IMR-90 (cell line): ENCODE data around the gene NEK11. TPM values are rescaled to one million over a fixed set of nuclear protein-coding genes. Genes with fewer than 3 reads are reported as not detected.

Experiments
- ATAC-seq: fragments of 200-7000 bp; cut with Tn5 transposase; 2 replicates; pipeline ENCODE4 v1.9.1; 2020; ENCODE audit warnings: low read depth, mild to moderate bottlenecking, moderate library complexity
- BruUV-seq: library from RNA; stranded (reverse); fragments of 400-500 nt; replicated peaks from 2 replicates; lab custom pipeline; 2021; lab: Mats Ljungman, UMichigan
- CTCF ChIA-PET: fragments of 300-600 bp; formaldehyde crosslinking; extraction: SDS; loops from one replicate; lab custom pipeline; 2021; ENCODE audit warnings: antibody characterized with exemption; lab: Yijun Ruan, JAX
- POLR2A ChIA-PET: fragments of 300-600 bp; sonication (Branson Sonifier 250); formaldehyde crosslinking; loops from one replicate; lab custom pipeline; 2022; ENCODE audit warnings: antibody characterized with exemption; ENCODE audit not compliant: unreplicated experiment; lab: Charles Lee
- DNase-seq: peaks from one replicate; pipeline ENCODE4 v3.0.0; 2013
- H2AFZ ChIP-seq: replicated peaks from 2 replicates; pipeline ENCODE3; 2013; ENCODE audit warnings: low read length, mild to moderate bottlenecking; ENCODE audit not compliant: poor library complexity
- H2AK5ac ChIP-seq: 2 replicates; pipeline ENCODE4 v1.6.1; 2013; ENCODE audit warnings: low read depth, low read length, inconsistent platforms
- H2AK9ac ChIP-seq: replicated peaks from 2 replicates; pipeline ENCODE3; 2013; ENCODE audit warnings: mild to moderate bottlenecking, low read depth, low read length, moderate library complexity; ENCODE audit not compliant: poor library complexity
- H2BK120ac ChIP-seq: 2 replicates; pipeline ENCODE4 v1.6.1; 2013; ENCODE audit warnings: low read depth, low read length, inconsistent platforms
- H2BK15ac ChIP-seq: 3 replicates; pipeline ENCODE4 v1.6.1; 2013; ENCODE audit warnings: low read depth, low read length, inconsistent platforms
- H2BK20ac ChIP-seq: 2 replicates; pipeline ENCODE4 v1.6.1; 2013; ENCODE audit warnings: low read depth, mild to moderate bottlenecking, inconsistent platforms, low read length, moderate library complexity
- H2BK5ac ChIP-seq: 2 replicates; pipeline ENCODE4 v1.6.1; 2013; ENCODE audit warnings: mild to moderate bottlenecking, low read depth, low read length, inconsistent platforms; ENCODE audit not compliant: poor library complexity, severe bottlenecking
- H3K14ac ChIP-seq: replicated peaks from 2 replicates; pipeline ENCODE4 v1.6.1; 2013; ENCODE audit warnings: low read depth, low read length, inconsistent platforms
- H3K18ac ChIP-seq: 2 replicates; pipeline ENCODE4 v1.6.1; 2013; ENCODE audit warnings: low read depth, low read length, control low read depth
- H3K23ac ChIP-seq: 2 replicates; pipeline ENCODE4 v1.6.1; 2013; ENCODE audit warnings: low read depth, low read length, inconsistent platforms
- H3K27ac ChIP-seq: 2 replicates; pipeline ENCODE4 v1.5.1; 2013; ENCODE audit warnings: mild to moderate bottlenecking, control low read depth, low read length; ENCODE audit not compliant: insufficient read depth
- H3K27me3 ChIP-seq: 2 replicates; pipeline ENCODE4 v1.6.1; 2013; ENCODE audit warnings: low read length; ENCODE audit not compliant: control insufficient read depth, insufficient read depth
- H3K36me3 ChIP-seq: 2 replicates; pipeline ENCODE4 v1.6.1; 2013; ENCODE audit warnings: low read length, mixed read lengths; ENCODE audit not compliant: control insufficient read depth, insufficient read depth
- H3K4ac ChIP-seq: 2 replicates; pipeline ENCODE4 v1.6.1; 2013; ENCODE audit warnings: low read depth, low read length, inconsistent platforms
- H3K4me1 ChIP-seq: 2 replicates; pipeline ENCODE4 v1.6.1; 2013; ENCODE audit warnings: low read length, mixed read lengths; ENCODE audit not compliant: control insufficient read depth, insufficient read depth
- H3K4me2 ChIP-seq: 2 replicates; pipeline ENCODE4 v1.6.1; 2013; ENCODE audit warnings: low read depth, mild to moderate bottlenecking, control low read depth, low read length, moderate library complexity
- H3K4me3 ChIP-seq: 2 replicates; pipeline ENCODE4 v1.5.1; 2013; ENCODE audit warnings: low read depth, mild to moderate bottlenecking, control low read depth, low read length, moderate library complexity; ENCODE audit not compliant: insufficient read depth
- H3K56ac ChIP-seq: 2 replicates; pipeline ENCODE4 v1.6.1; 2013; ENCODE audit warnings: low read length, inconsistent platforms; ENCODE audit not compliant: insufficient read depth; ENCODE audit errors: extremely low read depth
- H3K79me1 ChIP-seq, 2 experiments: 2 replicates each; pipeline ENCODE4 v1.6.1; 2013; ENCODE audit warnings: low read length in 2 of 2, inconsistent platforms in 1 of 2, low read depth in 1 of 2
- H3K9ac ChIP-seq: 2 replicates; pipeline ENCODE4 v1.6.1; 2013; ENCODE audit warnings: low read depth, low read length, control low read depth
- H3K9me1 ChIP-seq: 2 replicates; pipeline ENCODE4 v1.6.1; 2013; ENCODE audit warnings: low read length, inconsistent platforms; ENCODE audit not compliant: insufficient read depth
- H3K9me3 ChIP-seq: 2 replicates; pipeline ENCODE4 v1.6.1; 2013; ENCODE audit warnings: low read length; ENCODE audit not compliant: control insufficient read depth, insufficient read depth
- H4K20me1 ChIP-seq: 2 replicates; pipeline ENCODE4 v1.6.1; 2013; ENCODE audit warnings: low read length, inconsistent platforms; ENCODE audit not compliant: insufficient read depth
- H4K5ac ChIP-seq: 2 replicates; pipeline ENCODE4 v1.6.1; 2013; ENCODE audit warnings: mild to moderate bottlenecking, low read depth, low read length, control low read depth
- H4K8ac ChIP-seq, 2 experiments: 2 replicates each; pipeline ENCODE4 v1.6.1; 2013; ENCODE audit warnings: low read depth in 2 of 2, low read length in 2 of 2, control low read depth in 1 of 2, inconsistent platforms in 1 of 2
- H4K91ac ChIP-seq: 2 replicates; pipeline ENCODE4 v1.6.1; 2013; ENCODE audit warnings: low read depth, low read length, inconsistent platforms; ENCODE audit not compliant: insufficient read depth
- BHLHE40 ChIP-seq: fragments of 150-350 bp; IDR thresholded peaks from 2 replicates; pipeline ENCODE4 v1.6.1; 2016; ENCODE audit warnings: mild to moderate bottlenecking, low read depth, low read length
- CEBPB ChIP-seq: IDR thresholded peaks from 2 replicates; pipeline ENCODE4 v1.6.1; 2012; ENCODE audit warnings: low read depth, low read length, improper control_type of control experiment
- CHD1 ChIP-seq: IDR thresholded peaks from 2 replicates; pipeline ENCODE4 v1.6.1; 2012; ENCODE audit warnings: low read depth, low read length, improper control_type of control experiment
- FOS ChIP-seq: fragments of 150-350 bp; IDR thresholded peaks from 2 replicates; pipeline ENCODE4 v1.6.1; 2016; ENCODE audit warnings: low read depth, low read length
- MAFK ChIP-seq: IDR thresholded peaks from 2 replicates; pipeline ENCODE4 v1.6.1; 2012; ENCODE audit warnings: low read depth, low read length, improper control_type of control experiment
- RAD21 ChIP-seq: IDR thresholded peaks from 2 replicates; pipeline ENCODE4 v1.6.1; 2012; ENCODE audit warnings: low read length, improper control_type of control experiment
- RCOR1 ChIP-seq: IDR thresholded peaks from 2 replicates; pipeline ENCODE4 v1.6.1; 2012; ENCODE audit warnings: mild to moderate bottlenecking, low read length, improper control_type of control experiment; ENCODE audit not compliant: insufficient replicate concordance
- WGBS, 2 experiments: methylation state at CpG; one replicate each; pipeline versions ENCODE4 v1.1.5 to v1.1.7; 2013; ENCODE audit warnings: missing lambda C conversion rate in 2 of 2; ENCODE audit not compliant: insufficient read length in 1 of 2; ENCODE audit errors: extremely low coverage in 2 of 2; 5-methylcytosine and 5-hydroxymethylcytosine counted together
- dilution Hi-C: fragments of 300-500 bp; cut with HindIII; formaldehyde crosslinking; loops from one replicate; pipeline ENCODE4 v1.14.3; 2018; ENCODE audit warnings: low sequenced_read_pairs; ENCODE audit not compliant: unreplicated experiment
- in situ Hi-C: fragments of 300-500 bp; cut with MboI; formaldehyde crosslinking; loops from 3 replicates; pipeline ENCODE4 v1.14.3; 2019; ENCODE audit warnings: low sequenced_read_pairs, inconsistent platforms, mixed read lengths
- intact Hi-C: fragments of 100-400 bp; cut with micrococcal nuclease; formaldehyde crosslinking; loops from 2 replicates; pipeline ENCODE4 v1.10.0; 2022
- polyA plus RNA-seq, 3 experiments: library from polyadenylated mRNA; depleted of rRNA; stranded (reverse); fragments of >200 nt; gene quantifications; 2 replicates each; pipeline ENCODE4 v1.2.3, GENCODE V29; 2012; ENCODE audit warnings: low replicate concordance in 1 of 3
- total RNA-seq: library from RNA; depleted of rRNA; stranded (reverse); fragments of >200 nt; gene quantifications from 2 replicates; pipeline ENCODE4 v1.2.3, GENCODE V29; 2012
- TF ChIP-seq, protein P1 (sequence below): conservative IDR thresholded peaks from 2 replicates; pipeline ENCODE4 v1.5.1; 2012; ENCODE audit warnings: mild to moderate bottlenecking, low read depth, low read length, improper control_type of control experiment
- TF ChIP-seq, protein P2 (sequence below): fragments of 150-350 bp; IDR thresholded peaks from 2 replicates; pipeline ENCODE4 v1.6.1; 2016; ENCODE audit warnings: low read depth, mild to moderate bottlenecking, low read length, moderate library complexity, borderline replicate concordance

The NEK11 gene
- total and polyA plus RNA-seq, 2 of the 4 experiments (the other 2 are of a cell fraction) = 1.1 to 1.6 TPM

DNA sequence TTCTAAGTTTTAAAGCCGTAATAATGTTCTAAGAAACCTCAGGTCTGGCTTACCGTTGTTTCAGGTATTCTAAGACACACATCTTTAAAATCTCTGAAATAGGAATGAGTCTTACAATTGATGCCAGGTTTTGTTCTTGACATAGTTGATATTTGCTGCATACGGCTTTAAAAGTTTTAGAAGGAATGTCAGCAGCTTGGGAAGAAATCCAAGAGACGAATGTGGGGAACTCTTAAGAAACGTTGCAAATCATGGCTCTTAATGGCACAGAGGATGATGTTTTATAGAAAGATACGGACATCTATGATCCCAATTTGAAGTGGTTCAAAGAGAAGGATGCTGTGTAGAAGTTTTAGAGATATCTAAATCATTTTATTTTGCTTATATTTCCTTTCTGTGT, 366.4 kb downstream of the NEK11 start:
- no peak overlapping the region for H2AK5ac ChIP-seq
- no peak overlapping the region for H3K4ac ChIP-seq
- H3K9me3 ChIP-seq = no peaks in the 10 kb centered on the region
- no peak overlapping the region for H2BK15ac ChIP-seq
- no peak overlapping the region for H3K18ac ChIP-seq
- H3K4me3 ChIP-seq = no peak overlapping the region
- no peak overlapping the region for H2BK20ac ChIP-seq
- H3K4me1 ChIP-seq = no peaks in the 10 kb centered on the region
- dilution Hi-C loops = no loop called here
- no TSS peak for BruUV-seq
- H3K9ac ChIP-seq = no peak overlapping the region
- H3K27me3 ChIP-seq = no peaks in the 10 kb centered on the region; the same call in 1 of the 2 replicates
- ATAC-seq (no peak), DNase-seq (peak; percentile 5)
- H3K56ac ChIP-seq = no peak overlapping the region
- H3K9me1 ChIP-seq = no peaks in the 10 kb centered on the region
- H3K27ac ChIP-seq = no peak overlapping the region
- no peak overlapping the region for H2BK5ac ChIP-seq
- no peak for TF ChIP-seq CHD1
- no peak for TF ChIP-seq RCOR1
- TF ChIP-seq MAFK = no peak
- TF ChIP-seq, protein P1, sequence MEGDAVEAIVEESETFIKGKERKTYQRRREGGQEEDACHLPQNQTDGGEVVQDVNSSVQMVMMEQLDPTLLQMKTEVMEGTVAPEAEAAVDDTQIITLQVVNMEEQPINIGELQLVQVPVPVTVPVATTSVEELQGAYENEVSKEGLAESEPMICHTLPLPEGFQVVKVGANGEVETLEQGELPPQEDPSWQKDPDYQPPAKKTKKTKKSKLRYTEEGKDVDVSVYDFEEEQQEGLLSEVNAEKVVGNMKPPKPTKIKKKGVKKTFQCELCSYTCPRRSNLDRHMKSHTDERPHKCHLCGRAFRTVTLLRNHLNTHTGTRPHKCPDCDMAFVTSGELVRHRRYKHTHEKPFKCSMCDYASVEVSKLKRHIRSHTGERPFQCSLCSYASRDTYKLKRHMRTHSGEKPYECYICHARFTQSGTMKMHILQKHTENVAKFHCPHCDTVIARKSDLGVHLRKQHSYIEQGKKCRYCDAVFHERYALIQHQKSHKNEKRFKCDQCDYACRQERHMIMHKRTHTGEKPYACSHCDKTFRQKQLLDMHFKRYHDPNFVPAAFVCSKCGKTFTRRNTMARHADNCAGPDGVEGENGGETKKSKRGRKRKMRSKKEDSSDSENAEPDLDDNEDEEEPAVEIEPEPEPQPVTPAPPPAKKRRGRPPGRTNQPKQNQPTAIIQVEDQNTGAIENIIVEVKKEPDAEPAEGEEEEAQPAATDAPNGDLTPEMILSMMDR = no peak
- TF ChIP-seq BHLHE40 = no peak
- TF ChIP-seq RAD21 = no peak
- TF ChIP-seq, protein P2, sequence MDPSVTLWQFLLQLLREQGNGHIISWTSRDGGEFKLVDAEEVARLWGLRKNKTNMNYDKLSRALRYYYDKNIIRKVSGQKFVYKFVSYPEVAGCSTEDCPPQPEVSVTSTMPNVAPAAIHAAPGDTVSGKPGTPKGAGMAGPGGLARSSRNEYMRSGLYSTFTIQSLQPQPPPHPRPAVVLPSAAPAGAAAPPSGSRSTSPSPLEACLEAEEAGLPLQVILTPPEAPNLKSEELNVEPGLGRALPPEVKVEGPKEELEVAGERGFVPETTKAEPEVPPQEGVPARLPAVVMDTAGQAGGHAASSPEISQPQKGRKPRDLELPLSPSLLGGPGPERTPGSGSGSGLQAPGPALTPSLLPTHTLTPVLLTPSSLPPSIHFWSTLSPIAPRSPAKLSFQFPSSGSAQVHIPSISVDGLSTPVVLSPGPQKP = no peak
- TF ChIP-seq FOS = no peak
- no peak for TF ChIP-seq CEBPB
- WGBS, 2 experiments = no CpG with 5 or more reads among the region's 6 CpGs
- no peaks in the 10 kb centered on the region for H3K79me1 ChIP-seq
- H2AK9ac ChIP-seq = no peak overlapping the region
- ChIA-PET CTCF (no interaction called here), POLR2A (no interaction called here)
- H3K36me3 ChIP-seq = no peaks in the 10 kb centered on the region
- in situ Hi-C loops = no loop called here
- intact Hi-C loops = no loop called here
- H2AFZ ChIP-seq = no peak overlapping the region
- H3K4me2 ChIP-seq = no peak overlapping the region
- no peak overlapping the region for H4K5ac ChIP-seq
- H4K8ac ChIP-seq = no peak overlapping the region
- no peak overlapping the region for H2BK120ac ChIP-seq
- no peak overlapping the region for H3K14ac ChIP-seq
- H4K20me1 ChIP-seq = no peaks in the 10 kb centered on the region
- H3K23ac ChIP-seq = no peak overlapping the region
- no peak overlapping the region for H4K91ac ChIP-seq
